SKM-1 treated with dmso at 0.1 percent for 144 hours (cell line): ENCODE results near the gene ERBB2.

Experiments
- DNase-seq: peaks from one replicate; lab custom pipeline; 2025; ENCODE audit not compliant: unreplicated experiment; lab: John Stamatoyannopoulos, UW

Gene ERBB2

GRCh38 chr17:39665642-39666224, 34.1 kb upstream of the ERBB2 start:
- DNase-seq: no peak

GRCh38 chr17:39666231-39666600, 33.6 kb upstream of the ERBB2 start:
- DNase-seq: no peak

GRCh38 chr17:39666601-39667261, 33.1 kb upstream of the ERBB2 start:
- DNase-seq: no peak

- no peak for DNase-seq
Observed at GRCh38 chr17:39667262-39667944, 32.5 kb upstream of the ERBB2 start.

GRCh38 chr17:39667945-39668924, 31.6 kb upstream of the ERBB2 start, which contains the start of gene PNMT:
Gene PNMT (plus strand): TSS chr17:39668453. CDS start chr17:39668476, 23 bp downstream.
- no peak for DNase-seq

- DNase-seq: no peak
Observed at GRCh38 chr17:39669897-39670735, 29.7 kb upstream of the ERBB2 start.

- DNase-seq: no peak
Observed at GRCh38 chr17:39670746-39671145, 29.1 kb upstream of the ERBB2 start.

GRCh38 chr17:39671651-39672521, 28.0 kb upstream of the ERBB2 start:
- DNase-seq: no peak

- no peak for DNase-seq
Observed at GRCh38 chr17:39672522-39673334, 27.1 kb upstream of the ERBB2 start.

GRCh38 chr17:39673335-39674081, 26.4 kb upstream of the ERBB2 start:
- no peak for DNase-seq

- DNase-seq: no peak
Observed at GRCh38 chr17:39674179-39674578, 25.7 kb upstream of the ERBB2 start.

- no peak for DNase-seq
Observed at GRCh38 chr17:39674702-39675389, 25.0 kb upstream of the ERBB2 start.

GRCh38 chr17:39675390-39676082, 24.3 kb upstream of the ERBB2 start:
- DNase-seq: no peak

GRCh38 chr17:39676198-39676819, 23.6 kb upstream of the ERBB2 start:
- DNase-seq: peak; percentile 38

- no peak for DNase-seq
Observed at GRCh38 chr17:39677072-39677471, 22.8 kb upstream of the ERBB2 start.
